Measurements from ENCODE around the gene PIK3R5.

DNA sequence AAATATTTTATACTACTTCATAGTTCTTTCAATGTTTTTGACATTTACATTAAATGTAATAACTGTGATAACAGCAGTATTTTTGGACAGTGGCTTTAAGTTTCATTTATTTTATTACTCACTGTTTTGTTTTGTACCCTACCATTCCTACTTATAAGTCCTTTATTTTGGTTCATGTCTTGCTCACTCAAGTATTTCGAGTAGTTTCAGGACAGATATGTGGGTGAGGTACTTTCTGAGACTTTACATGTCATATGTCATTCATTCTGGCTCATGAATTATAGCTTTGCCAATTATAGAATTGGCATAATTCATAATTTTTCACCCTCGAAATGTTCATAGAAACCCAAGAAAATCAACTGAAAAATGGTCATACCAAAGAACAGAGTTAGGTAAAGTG, 44.4 kb downstream of the PIK3R5 start:
- TF ChIP-seq, protein P1, sequence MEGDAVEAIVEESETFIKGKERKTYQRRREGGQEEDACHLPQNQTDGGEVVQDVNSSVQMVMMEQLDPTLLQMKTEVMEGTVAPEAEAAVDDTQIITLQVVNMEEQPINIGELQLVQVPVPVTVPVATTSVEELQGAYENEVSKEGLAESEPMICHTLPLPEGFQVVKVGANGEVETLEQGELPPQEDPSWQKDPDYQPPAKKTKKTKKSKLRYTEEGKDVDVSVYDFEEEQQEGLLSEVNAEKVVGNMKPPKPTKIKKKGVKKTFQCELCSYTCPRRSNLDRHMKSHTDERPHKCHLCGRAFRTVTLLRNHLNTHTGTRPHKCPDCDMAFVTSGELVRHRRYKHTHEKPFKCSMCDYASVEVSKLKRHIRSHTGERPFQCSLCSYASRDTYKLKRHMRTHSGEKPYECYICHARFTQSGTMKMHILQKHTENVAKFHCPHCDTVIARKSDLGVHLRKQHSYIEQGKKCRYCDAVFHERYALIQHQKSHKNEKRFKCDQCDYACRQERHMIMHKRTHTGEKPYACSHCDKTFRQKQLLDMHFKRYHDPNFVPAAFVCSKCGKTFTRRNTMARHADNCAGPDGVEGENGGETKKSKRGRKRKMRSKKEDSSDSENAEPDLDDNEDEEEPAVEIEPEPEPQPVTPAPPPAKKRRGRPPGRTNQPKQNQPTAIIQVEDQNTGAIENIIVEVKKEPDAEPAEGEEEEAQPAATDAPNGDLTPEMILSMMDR (IDR thresholded peaks at IDR 0.05; ENCODE audit: low read depth, low read length, poor library complexity, severe bottlenecking) = no peak
- TF ChIP-seq EZH2phosphoT487 (IDR thresholded peaks at IDR 0.05; ENCODE audit: borderline replicate concordance, low read length) = no peak

All from DOHH2 (cell line).